Measurements from ENCODE around the gene WDR54. TPM values are rescaled to one million over a fixed set of nuclear protein-coding genes. Genes with fewer than 3 reads are reported as not detected.
A peak's percentile ranks its signal among the peaks of the same experiment; 100 is the strongest.
"Not testable (repeated sequence)": the region's sequence is repeated elsewhere in the genome, so short reads cannot be mapped to it uniquely, and the experiment has no call there.

WDR54 gene
- total RNA-seq, 1 donor from 2014 or later = 38.1 TPM

GRCh38 chr2:74406035-74406434 is 15.5 kb upstream of the WDR54 start:
- no peak for DNase-seq (ENCODE audit: low spot score)

- no peak for DNase-seq (ENCODE audit: low spot score)
Observed at GRCh38 chr2:74407682-74408081, 13.8 kb upstream of the WDR54 start.

GRCh38 chr2:74413001-74413698 is 8.4 kb upstream of the WDR54 start:
- DNase-seq (ENCODE audit: low spot score) = peak; percentile 33

GRCh38 chr2:74414441-74414840 is 7.1 kb upstream of the WDR54 start:
- DNase-seq (ENCODE audit: low spot score) = no peak

GRCh38 chr2:74414881-74415761 is 6.4 kb upstream of the WDR54 start:
- no peak for DNase-seq (ENCODE audit: low spot score)

GRCh38 chr2:74415762-74416395 is 5.7 kb upstream of the WDR54 start:
- DNase-seq (ENCODE audit: low spot score) = no peak

GRCh38 chr2:74416778-74417177 is 4.8 kb upstream of the WDR54 start:
- DNase-seq (ENCODE audit: low spot score) = no peak

GRCh38 chr2:74417197-74417596 is 4.3 kb upstream of the WDR54 start:
- no peak for DNase-seq (ENCODE audit: low spot score)

- DNase-seq (ENCODE audit: low spot score) = no peak
Observed at GRCh38 chr2:74417763-74418162, 3.8 kb upstream of the WDR54 start.

- DNase-seq (ENCODE audit: low spot score) = no peak
Observed at GRCh38 chr2:74418312-74418711, 3.2 kb upstream of the WDR54 start.

- no peak for DNase-seq (ENCODE audit: low spot score)
Observed at GRCh38 chr2:74419345-74419744, 2.2 kb upstream of the WDR54 start.

GRCh38 chr2:74420006-74420405 is 1.5 kb upstream of the WDR54 start:
- no peak for DNase-seq (ENCODE audit: low spot score)

GRCh38 chr2:74420443-74421103 is 957 bp upstream of the WDR54 start:
- not testable (repeated sequence) for DNase-seq (ENCODE audit: low spot score)

- DNase-seq (ENCODE audit: low spot score) = no peak
Observed at GRCh38 chr2:74423231-74424095, 1.9 kb downstream of the WDR54 start.

GRCh38 chr2:74424139-74424992 is 2.8 kb downstream of the WDR54 start:
- DNase-seq (ENCODE audit: low spot score) = no peak

GRCh38 chr2:74424995-74425406 is 3.5 kb downstream of the WDR54 start:
- no peak for DNase-seq (ENCODE audit: low spot score)

- DNase-seq (ENCODE audit: low spot score) = no peak
Observed at GRCh38 chr2:74425523-74425922, 4.0 kb downstream of the WDR54 start.

GRCh38 chr2:74426181-74426758 is 4.7 kb downstream of the WDR54 start:
- DNase-seq (ENCODE audit: low spot score) = no peak

- no peak for DNase-seq (ENCODE audit: low spot score)
Observed at GRCh38 chr2:74427551-74427950, 6.0 kb downstream of the WDR54 start.

- DNase-seq (ENCODE audit: low spot score) = no peak
Observed at GRCh38 chr2:74428675-74429074, 7.1 kb downstream of the WDR54 start.
